ENCODE results near the gene RNU1-3.
"Not testable (repeated sequence)": the region's sequence is repeated elsewhere in the genome, so short reads cannot be mapped to it uniquely, and the experiment has no call there.

RNU1-3 gene

DNA sequence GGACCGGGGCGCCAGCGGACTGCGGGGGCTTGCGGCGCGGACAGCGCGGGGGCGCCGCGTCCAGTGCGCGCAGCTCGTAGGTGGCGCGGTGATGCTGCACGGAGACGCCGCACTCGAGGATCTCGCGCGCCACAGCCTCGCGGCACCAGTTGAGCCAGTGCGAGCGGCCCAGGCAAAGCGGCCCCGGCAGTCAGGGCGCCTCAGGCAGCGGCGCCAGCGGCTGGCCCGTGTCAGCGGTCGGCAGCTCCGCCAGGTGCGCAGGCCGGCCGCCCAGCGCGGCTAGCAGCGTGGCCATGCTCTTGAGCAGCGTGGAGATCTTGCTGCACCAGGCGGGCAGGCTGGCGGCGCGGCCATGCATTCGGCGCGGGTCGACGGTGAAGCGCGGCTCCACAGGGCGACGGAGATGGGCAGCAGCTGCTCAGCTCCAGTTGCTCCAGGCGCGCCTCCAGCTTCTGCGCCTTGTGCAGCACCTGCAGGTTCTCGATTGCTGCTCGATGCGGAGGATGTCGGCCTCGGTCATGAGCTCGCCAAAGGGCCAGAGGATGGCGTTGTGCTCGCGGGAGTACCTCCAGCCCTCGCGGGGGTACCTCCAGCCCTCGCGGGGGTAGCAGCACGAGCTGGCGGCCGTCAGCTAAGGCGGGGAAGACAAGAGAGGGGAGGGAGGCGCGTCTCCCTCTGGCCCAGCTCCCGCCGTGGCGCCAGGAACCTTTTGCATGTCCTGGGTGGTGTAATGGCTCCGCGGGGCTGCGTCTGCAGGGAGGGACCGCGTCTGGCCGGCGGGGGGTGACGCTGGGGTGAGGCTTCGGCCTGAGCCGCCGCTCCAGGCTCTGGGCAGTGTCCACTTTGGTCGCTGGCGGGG is 26.9 kb upstream of the RNU1-3 start:
- not testable (repeated sequence) for DNase-seq (ENCODE audit: low read depth)

DNA sequence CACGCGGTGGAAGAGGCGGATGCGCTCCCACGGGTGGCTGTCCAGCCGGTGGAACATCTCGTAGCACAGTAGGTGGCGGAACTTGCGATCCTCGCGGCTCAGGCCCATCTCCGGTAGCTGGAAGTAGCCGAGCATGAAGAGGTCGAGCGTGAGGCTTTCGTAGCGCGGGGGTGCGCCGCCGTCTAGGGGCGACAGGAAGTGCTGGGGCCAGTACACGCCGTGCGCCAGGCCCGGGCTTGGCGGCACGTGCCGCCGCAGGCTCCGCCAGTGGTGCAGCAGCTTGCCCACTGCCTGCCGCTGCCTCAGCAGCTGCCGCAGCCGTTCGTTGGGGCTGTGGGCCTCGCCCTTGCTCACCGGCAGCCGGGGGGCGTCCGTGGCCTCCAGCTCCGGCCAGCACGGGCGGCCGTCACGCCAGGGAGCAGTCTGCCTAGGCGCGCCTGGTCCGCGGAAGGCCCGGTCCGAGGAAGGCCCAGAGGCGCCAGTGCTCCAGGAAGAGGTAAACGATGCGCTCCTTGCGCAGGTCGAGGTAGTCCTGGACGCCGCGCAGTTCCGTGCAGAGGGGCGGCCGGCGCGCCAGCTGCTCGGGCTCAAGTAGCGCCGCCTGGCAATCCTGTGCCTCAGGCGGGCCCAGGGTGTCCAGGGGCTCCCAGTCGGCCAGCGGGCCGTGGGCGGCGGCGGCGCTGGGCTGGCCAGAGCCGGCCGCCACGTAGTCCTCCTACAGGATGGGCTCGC is 26.1 kb upstream of the RNU1-3 start:
- not testable (repeated sequence) for DNase-seq (ENCODE audit: low read depth)

DNA sequence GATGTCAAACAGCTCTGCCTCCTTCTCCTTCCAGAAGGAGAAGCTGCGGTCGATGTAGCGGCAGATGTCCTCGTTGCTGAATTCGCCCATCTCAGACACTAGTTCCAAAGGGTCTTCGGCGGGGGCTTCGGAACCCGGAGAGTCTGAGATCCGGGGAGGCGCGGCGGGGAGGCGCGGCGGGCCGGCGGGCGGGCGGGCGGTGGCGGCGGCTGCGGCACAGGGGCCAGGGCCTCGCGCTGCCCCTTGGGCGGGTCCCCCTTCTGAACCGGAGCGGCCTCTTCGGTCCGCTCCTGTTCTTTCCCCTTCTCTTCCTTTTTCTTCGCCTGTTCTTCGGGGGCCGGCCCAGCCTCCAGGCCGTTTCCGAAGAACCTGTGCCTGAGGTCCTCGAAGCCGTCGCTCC is 25.5 kb upstream of the RNU1-3 start:
- not testable (repeated sequence) for DNase-seq (ENCODE audit: low read depth)

GRCh38 chr1:16690971-16691682 is 24.4 kb upstream of the RNU1-3 start:
- DNase-seq (ENCODE audit: low read depth): not testable (repeated sequence)

GRCh38 chr1:16687132-16687800 is 20.5 kb upstream of the RNU1-3 start:
- DNase-seq (ENCODE audit: low read depth): not testable (repeated sequence)

DNA sequence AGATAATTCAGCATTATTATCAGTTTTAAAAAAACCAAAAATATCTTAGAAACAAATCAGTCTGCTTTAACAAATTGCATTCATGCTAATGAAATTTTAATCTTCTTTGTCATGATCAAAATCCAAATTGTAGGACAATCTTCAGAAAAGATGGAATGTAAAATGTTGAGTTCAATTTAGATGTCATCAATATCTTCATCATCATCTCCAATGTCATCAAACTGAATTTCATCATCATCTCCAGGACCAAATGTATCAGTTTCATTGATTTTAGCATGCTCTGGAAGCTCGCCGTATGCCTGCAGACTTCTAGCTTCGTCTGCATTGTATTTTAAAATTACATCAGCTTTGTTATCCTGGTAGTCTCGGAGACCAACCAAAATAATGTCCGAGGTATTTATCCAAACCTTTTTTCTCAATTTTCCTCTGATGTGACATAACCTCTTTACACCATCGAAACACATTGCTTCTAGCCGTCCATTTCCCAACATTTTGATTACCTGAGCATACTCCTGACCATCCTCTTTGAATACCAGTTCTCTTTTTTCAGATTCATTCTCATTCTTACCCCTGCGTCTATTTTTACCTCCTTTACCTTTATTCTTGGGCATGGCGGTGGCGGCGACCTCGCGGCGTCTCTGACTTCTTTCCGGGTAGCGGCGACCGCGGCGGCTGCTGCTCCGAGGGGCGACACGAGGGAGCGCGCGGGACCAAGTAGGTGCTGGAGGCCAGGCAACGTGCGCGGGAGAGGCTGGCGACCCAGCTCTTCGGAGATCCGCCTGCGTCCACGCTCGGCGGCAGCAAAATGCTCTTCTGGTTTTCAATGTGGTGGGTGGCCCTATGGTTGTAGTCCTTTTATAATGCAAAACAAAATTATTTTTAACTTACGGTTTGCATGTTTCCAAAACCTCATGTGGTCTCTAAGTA is 19.0 kb upstream of the RNU1-3 start:
- not testable (repeated sequence) for DNase-seq (ENCODE audit: low read depth)

GRCh38 chr1:16684738-16685337 is 18.1 kb upstream of the RNU1-3 start:
- not testable (repeated sequence) for DNase-seq (ENCODE audit: low read depth)

DNA sequence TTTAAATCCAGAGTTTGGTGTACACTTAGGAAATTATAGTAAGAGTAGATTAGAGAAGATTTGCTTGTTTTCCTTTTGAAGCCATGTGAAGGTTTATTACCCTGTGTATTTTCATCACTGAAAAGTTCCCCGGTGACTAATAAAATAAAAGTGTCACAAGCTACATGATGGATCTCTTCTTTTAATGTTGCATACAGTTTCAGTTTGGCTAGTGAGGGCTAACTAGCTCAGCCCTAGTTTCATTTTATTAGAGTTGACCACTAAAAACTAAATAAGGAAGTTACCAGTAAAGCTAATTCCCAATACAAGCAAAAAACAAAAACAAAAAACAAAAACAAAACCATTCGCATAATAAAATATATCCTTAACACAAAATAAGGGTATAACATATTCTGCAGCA is 17.4 kb upstream of the RNU1-3 start:
- not testable (repeated sequence) for DNase-seq (ENCODE audit: low read depth)

GRCh38 chr1:16682803-16683202 is 16.1 kb upstream of the RNU1-3 start:
- not testable (repeated sequence) for DNase-seq (ENCODE audit: low read depth)

- DNase-seq (ENCODE audit: low read depth): not testable (repeated sequence)
Measured at GRCh38 chr1:16680366-16680765, 13.6 kb upstream of the RNU1-3 start.

DNA sequence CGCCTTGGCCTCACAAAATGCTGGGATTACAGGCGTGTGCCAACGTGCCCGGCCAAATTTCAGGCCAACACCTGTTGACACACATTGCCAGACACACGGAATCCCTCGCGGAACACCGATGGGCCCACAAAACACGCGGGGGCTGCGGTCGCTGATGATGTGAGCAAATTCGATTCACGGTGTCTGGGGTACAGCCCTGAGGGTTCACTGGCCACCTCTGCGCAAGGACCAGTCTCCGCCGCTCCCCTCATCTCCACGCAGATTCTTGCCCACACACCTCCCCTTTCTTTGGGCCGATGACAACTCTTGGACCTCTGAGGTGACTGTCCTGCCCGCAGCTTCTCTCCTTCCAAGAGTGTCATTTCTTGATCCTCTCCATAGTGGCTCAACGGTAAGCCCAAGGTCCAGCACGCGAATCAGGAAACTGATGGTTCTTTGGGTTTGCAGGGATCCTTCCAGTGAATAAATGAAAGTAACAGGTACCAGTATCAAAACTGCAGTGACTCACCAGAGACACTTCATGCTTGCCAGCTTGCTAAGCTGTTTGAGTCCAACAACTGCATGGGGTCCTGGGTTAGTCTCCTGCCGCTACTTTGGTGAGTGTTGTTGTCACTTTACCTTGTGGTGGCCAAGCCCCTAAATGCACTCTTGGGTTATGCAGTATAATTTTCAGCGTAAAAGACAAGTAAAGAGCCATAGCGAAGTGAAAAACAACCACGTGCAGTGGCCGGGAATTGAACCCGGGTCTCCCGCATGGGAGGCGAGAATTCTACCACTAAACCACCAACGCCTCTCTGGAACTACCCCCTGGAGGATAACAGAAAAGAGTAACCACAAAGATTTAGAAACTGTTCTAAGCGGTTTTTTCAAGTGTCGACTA is 11.0 kb upstream of the RNU1-3 start:
- DNase-seq (ENCODE audit: low read depth): no peak

DNA sequence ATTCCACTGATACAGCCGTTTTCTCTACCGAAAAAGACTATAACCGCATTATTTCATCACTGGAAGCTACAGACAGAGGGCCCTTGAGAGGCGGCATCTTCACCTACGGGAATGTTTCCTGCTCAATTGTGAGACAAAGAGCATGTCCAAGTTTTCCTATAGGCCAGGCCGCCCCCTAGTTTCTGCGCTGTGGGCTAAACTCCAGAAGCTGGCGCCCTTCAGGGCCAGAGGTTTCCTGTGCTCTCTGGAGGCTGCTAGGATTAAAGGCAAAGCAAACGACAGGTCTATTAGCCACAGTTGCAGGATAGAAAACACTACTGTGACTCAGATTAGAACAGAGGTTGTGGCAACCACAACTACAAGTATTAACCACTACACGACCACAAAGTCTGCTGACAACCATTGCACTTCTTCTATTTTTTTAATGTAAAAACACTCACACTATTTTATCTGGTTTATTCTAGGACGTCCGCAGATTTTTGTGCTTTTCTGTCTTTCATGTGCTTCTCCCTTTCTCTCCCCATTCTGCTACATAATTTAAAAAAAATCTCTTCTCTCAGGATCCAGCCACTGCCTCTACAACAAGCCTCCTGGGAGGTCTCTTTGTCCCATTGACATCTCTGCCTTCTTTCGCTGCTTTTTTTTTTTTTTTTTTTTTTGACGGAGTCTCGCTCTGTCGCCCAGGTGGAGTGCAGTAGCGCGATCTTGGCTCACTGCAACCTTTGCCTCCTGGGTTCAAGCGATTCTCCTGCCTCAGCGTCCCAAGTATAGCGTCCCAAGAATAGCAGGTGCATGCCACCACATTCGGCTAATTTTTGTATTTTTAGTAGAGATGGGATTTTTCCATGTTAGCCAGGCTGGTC is 10.1 kb upstream of the RNU1-3 start:
- DNase-seq (ENCODE audit: low read depth): not testable (repeated sequence)

GRCh38 chr1:16675118-16675510 is 8.4 kb upstream of the RNU1-3 start:
- not testable (repeated sequence) for DNase-seq (ENCODE audit: low read depth)

DNA sequence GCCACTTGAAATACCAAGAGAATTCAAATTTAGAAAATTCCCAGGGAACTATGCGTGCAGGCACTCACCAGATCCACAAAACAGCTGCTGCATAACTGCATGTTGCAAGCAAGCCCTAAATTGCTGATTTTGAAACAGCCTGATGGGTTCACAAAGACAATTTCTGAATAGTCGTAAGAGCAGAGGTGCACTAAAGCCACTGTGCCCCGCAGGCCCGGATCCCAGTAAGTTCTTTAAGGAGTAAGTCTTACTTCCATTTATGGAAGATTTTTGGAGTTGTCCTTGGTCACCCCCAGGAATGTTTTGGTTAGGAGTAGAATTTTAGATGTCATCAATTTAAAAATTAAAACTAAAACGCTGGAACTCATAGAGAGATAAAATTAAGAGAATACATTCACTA is 7.2 kb upstream of the RNU1-3 start:
- DNase-seq (ENCODE audit: low read depth): not testable (repeated sequence)

GRCh38 chr1:16665836-16666235 is 912 bp downstream of the RNU1-3 start:
- DNase-seq (ENCODE audit: low read depth): not testable (repeated sequence)

- DNase-seq (ENCODE audit: low read depth): not testable (repeated sequence)
Measured at GRCh38 chr1:16658234-16658633, 8.5 kb downstream of the RNU1-3 start.

DNA sequence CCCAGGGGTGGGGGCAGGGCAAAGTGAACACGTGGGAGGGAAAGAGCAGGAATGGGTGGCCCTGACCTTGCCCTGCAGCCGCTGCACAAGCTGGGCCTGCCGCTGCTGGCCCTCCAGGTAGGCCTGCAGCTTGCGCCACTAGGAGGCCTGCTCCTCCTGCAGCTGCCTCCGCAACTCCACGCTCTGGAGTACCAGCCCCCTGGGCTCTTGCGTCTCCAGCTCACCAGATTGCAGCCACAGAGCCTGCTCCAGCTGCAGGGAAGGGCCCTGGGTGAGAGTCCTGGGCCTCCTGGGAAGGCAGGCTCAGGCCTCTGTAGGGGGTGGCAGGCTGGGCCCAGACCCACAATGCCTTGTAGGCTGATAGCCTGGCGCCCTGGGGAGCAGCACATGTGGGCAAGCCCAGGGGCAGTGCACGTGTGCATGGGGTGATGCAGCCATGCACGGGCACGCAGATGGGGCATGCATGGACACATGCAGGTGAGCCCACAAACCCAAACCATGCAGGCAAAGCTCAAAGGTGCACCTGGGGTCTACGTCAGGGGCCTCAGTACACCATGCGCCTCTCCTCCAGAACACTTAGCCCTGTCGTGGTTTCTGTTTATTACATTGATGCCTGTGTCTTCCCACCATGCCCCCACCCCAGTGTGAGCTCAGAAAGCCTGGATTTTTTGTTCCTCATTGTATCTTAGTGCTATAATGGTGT is 9.6 kb downstream of the RNU1-3 start:
- not testable (repeated sequence) for DNase-seq (ENCODE audit: low read depth)

GRCh38 chr1:16656574-16656973 is 10.2 kb downstream of the RNU1-3 start:
- DNase-seq (ENCODE audit: low read depth): not testable (repeated sequence)

Data from stimulated activated CD8-positive, alpha-beta memory T cell treated with anti-CD3 and anti-CD28 coated beads, Interleukin-12 subunit alpha, Interleukin-12 subunit beta, amount 100 ng/mL, for 1 hour (primary cell).